GM23338 (cell line): ENCODE measurements around the gene FDXACB1. TPM values are rescaled to one million over a fixed set of nuclear protein-coding genes. Genes with fewer than 3 reads are reported as not detected.

Experiments
- ATAC-seq: fragments of 200-7000 bp; cut with Tn5 transposase; 3 replicates; pipeline ENCODE4 v1.9.1; 2020
- DNase-seq: peaks from one replicate; pipeline ENCODE4 v3.0.0-alpha.2; 2015; ENCODE audit warnings: low spot score
- H2AFZ ChIP-seq: fragments of 200-600 bp; sonication (generic); 2 replicates; pipeline ENCODE4 v1.8.0; 2016; ENCODE audit warnings: antibody characterized with exemption, mild to moderate bottlenecking, moderate library complexity
- H3F3A ChIP-seq: fragments of 200-600 bp; sonication (generic); replicated peaks from 2 replicates; pipeline ENCODE4 v1.8.0; 2017; ENCODE audit warnings: antibody characterized with exemption, mixed run types, low read depth
- H3K27ac ChIP-seq: fragments of 200-600 bp; sonication (generic); 2 replicates; pipeline ENCODE4 v1.6.1; 2016; ENCODE audit warnings: low read depth
- H3K27me3 ChIP-seq: fragments of 200-600 bp; sonication (generic); 2 replicates; pipeline ENCODE4 v1.8.0; 2016; ENCODE audit warnings: mild to moderate bottlenecking, mixed run types, moderate library complexity; ENCODE audit not compliant: insufficient read depth
- H3K36me3 ChIP-seq: fragments of 200-600 bp; sonication (generic); 2 replicates; pipeline ENCODE4 v1.8.0; 2016; ENCODE audit warnings: mild to moderate bottlenecking; ENCODE audit not compliant: insufficient read depth
- H3K4me1 ChIP-seq: fragments of 200-600 bp; sonication (generic); 2 replicates; pipeline ENCODE4 v1.8.0; 2016; ENCODE audit warnings: mild to moderate bottlenecking, moderate library complexity; ENCODE audit not compliant: insufficient read depth
- H3K4me2 ChIP-seq: fragments of 200-600 bp; sonication (generic); 2 replicates; pipeline ENCODE4 v1.7.1; 2017; ENCODE audit warnings: mixed run types
- H3K4me3 ChIP-seq: fragments of 200-600 bp; sonication (generic); 2 replicates; pipeline ENCODE4 v1.6.1; 2016; ENCODE audit warnings: mixed run types
- H3K79me2 ChIP-seq: fragments of 200-600 bp; sonication (generic); replicated peaks from 2 replicates; pipeline ENCODE4 v1.8.0; 2017; ENCODE audit warnings: mild to moderate bottlenecking; ENCODE audit not compliant: insufficient read depth
- H3K9me2 ChIP-seq: fragments of 200-600 bp; sonication (generic); 2 replicates; pipeline ENCODE4 v1.8.0; 2017; ENCODE audit not compliant: insufficient read depth
- H4K20me1 ChIP-seq: fragments of 200-600 bp; sonication (generic); replicated peaks from 2 replicates; pipeline ENCODE4 v1.8.0; 2017; ENCODE audit warnings: mild to moderate bottlenecking; ENCODE audit not compliant: insufficient read depth
- H3K27ac Mint-ChIP-seq: 2 replicates; pipeline ENCODE4 v1.8.0; 2020; ENCODE audit warnings: inconsistent platforms, mild to moderate bottlenecking, moderate library complexity, mixed read lengths
- H3K27me3 Mint-ChIP-seq: 3 replicates; pipeline ENCODE4 v1.8.0; 2022; ENCODE audit warnings: low read depth, mild to moderate bottlenecking, moderate library complexity, mixed read lengths, inconsistent platforms; ENCODE audit not compliant: insufficient read depth, poor library complexity
- H3K36me3 Mint-ChIP-seq: 3 replicates; pipeline ENCODE4 v1.8.0; 2021; ENCODE audit warnings: low read depth, mild to moderate bottlenecking, inconsistent platforms, moderate library complexity, mixed read lengths
- H3K4me1 Mint-ChIP-seq: 3 replicates; pipeline ENCODE4 v1.8.0; 2020; ENCODE audit warnings: mild to moderate bottlenecking, inconsistent platforms, mixed read lengths
- H3K4me3 Mint-ChIP-seq: 3 replicates; pipeline ENCODE4 v1.8.0; 2021; ENCODE audit warnings: moderate library complexity, mild to moderate bottlenecking, inconsistent platforms, mixed read lengths
- H3K9me3 Mint-ChIP-seq: 3 replicates; pipeline ENCODE4 v1.8.0; 2020; ENCODE audit warnings: moderate library complexity, mild to moderate bottlenecking, inconsistent platforms, mixed read lengths
- CREB1 ChIP-seq: fragments of 250-450 bp; sonication (Bioruptor Pico); IDR thresholded peaks from 2 replicates; pipeline ENCODE4 v1.5.0; 2020; ENCODE audit warnings: low read depth, mild to moderate bottlenecking, moderate library complexity
- EZH2 ChIP-seq: fragments of 200-600 bp; sonication (generic); IDR thresholded peaks from one replicate; pipeline ENCODE4 v1.8.0; 2017; ENCODE audit warnings: antibody characterized with exemption, mild to moderate bottlenecking, low read depth; ENCODE audit not compliant: unreplicated experiment
- EZH2phosphoT487 ChIP-seq: fragments of 200-600 bp; sonication (generic); IDR thresholded peaks from one replicate; pipeline ENCODE4 v1.8.1; 2018; ENCODE audit warnings: antibody characterized with exemption; ENCODE audit not compliant: unreplicated experiment
- JUNB ChIP-seq: IDR thresholded peaks from one replicate; pipeline ENCODE4 v1.6.1; 2016; ENCODE audit warnings: antibody characterized with exemption; ENCODE audit not compliant: unreplicated experiment
- NANOG ChIP-seq: IDR thresholded peaks from 2 replicates; pipeline ENCODE4 v1.6.1; 2016; ENCODE audit warnings: antibody characterized with exemption, borderline replicate concordance
- POLR2AphosphoS5 ChIP-seq: IDR thresholded peaks from 2 replicates; pipeline ENCODE4 v1.6.1; 2016; ENCODE audit warnings: antibody characterized with exemption, low read depth
- REST ChIP-seq: IDR thresholded peaks from one replicate; pipeline ENCODE4 v1.6.1; 2018; ENCODE audit warnings: antibody characterized with exemption; ENCODE audit not compliant: unreplicated experiment
- STAT1 ChIP-seq: IDR thresholded peaks from one replicate; pipeline ENCODE4 v1.6.1; 2016; ENCODE audit warnings: antibody characterized with exemption; ENCODE audit not compliant: unreplicated experiment
- ZNF114 ChIP-seq: fragments of 250-450 bp; sonication (Bioruptor Pico); IDR thresholded peaks from 2 replicates; pipeline ENCODE4 v1.5.0; 2020; ENCODE audit warnings: mild to moderate bottlenecking, moderate library complexity
- ZNF331 ChIP-seq: fragments of 250-450 bp; sonication (Bioruptor Pico); IDR thresholded peaks from 2 replicates; pipeline ENCODE4 v1.5.0; 2020; ENCODE audit warnings: low read depth, mild to moderate bottlenecking, moderate library complexity
- polyA plus RNA-seq: library from polyadenylated mRNA; unstranded; fragments of >200 nt; fragmentation: Nextera tagmentation; extraction: Ambion mirVana; gene quantifications from 2 replicates; pipeline ENCODE4 v1.2.1, GENCODE V29; 2016
- total RNA-seq: library from RNA; depleted of rRNA; stranded (reverse); fragments of >200 nt; shearing (Covaris generic); gene quantifications from 2 replicates; pipeline ENCODE4 v1.2.3, GENCODE V29; 2014
- TF ChIP-seq, protein P1 (sequence below): IDR thresholded peaks from 2 replicates; pipeline ENCODE4 v1.6.1; 2016; ENCODE audit warnings: antibody characterized with exemption
- TF ChIP-seq, protein P2 (sequence below), 2 experiments: fragments of 200-600 bp in 1 of 2; sonication (generic) in 1 of 2; conservative IDR thresholded peaks; 2 replicates each; pipeline versions ENCODE4 v1.5.1 to v1.6.1; 2016 to 2017; ENCODE audit warnings: antibody characterized with exemption in 2 of 2, low read depth in 2 of 2, mild to moderate bottlenecking in 2 of 2, moderate library complexity in 1 of 2
- TF ChIP-seq, protein P3 (sequence below): fragments of 250-450 bp; sonication (Bioruptor Pico); IDR thresholded peaks from 2 replicates; pipeline ENCODE4 v1.5.0; 2020; ENCODE audit warnings: mild to moderate bottlenecking, moderate library complexity

FDXACB1 gene
- total and polyA plus RNA-seq, 2 experiments from 2014 or later = 1.6 to 2.4 TPM

GRCh38 chr11:111905411-111905810, 26.4 kb upstream of the FDXACB1 start:
- Mint-ChIP-seq H3K27ac (no peak overlapping the region), H3K27me3 (no peaks in the 10 kb centered on the region), H3K36me3 (no peaks in the 10 kb centered on the region), H3K4me1 (peaks cover 10% of the 10 kb centered on the region; the same call in 2 of the 3 replicates), H3K4me3 (no peak overlapping the region), H3K9me3 (no peaks in the 10 kb centered on the region; the same call in 1 of the 3 replicates)
- H4K20me1 ChIP-seq = no peaks in the 10 kb centered on the region
- H3K79me2 ChIP-seq = no peaks in the 10 kb centered on the region
- ATAC-seq (no peak), DNase-seq (no peak)
- no peaks in the 10 kb centered on the region for H3K36me3 ChIP-seq
- no peak overlapping the region for H2AFZ ChIP-seq
- H3K27me3 ChIP-seq = no peaks in the 10 kb centered on the region
- H3K4me1 ChIP-seq = 0 out of 2 replicates have a peak, but pooled peaks cover 6% of the 10 kb centered on the region
- no peak overlapping the region for H3K27ac ChIP-seq
- no peak overlapping the region for H3K4me2 ChIP-seq
- no peak for TF ChIP-seq STAT1
- TF ChIP-seq JUNB = no peak
- TF ChIP-seq, protein P1, sequence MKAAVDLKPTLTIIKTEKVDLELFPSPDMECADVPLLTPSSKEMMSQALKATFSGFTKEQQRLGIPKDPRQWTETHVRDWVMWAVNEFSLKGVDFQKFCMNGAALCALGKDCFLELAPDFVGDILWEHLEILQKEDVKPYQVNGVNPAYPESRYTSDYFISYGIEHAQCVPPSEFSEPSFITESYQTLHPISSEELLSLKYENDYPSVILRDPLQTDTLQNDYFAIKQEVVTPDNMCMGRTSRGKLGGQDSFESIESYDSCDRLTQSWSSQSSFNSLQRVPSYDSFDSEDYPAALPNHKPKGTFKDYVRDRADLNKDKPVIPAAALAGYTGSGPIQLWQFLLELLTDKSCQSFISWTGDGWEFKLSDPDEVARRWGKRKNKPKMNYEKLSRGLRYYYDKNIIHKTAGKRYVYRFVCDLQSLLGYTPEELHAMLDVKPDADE = no peak
- TF ChIP-seq POLR2AphosphoS5 = no peak
- no peak for TF ChIP-seq EZH2
- no peak for TF ChIP-seq CREB1 (CRISPR knock-in tag)
- TF ChIP-seq ZNF114 (CRISPR knock-in tag) = no peak
- TF ChIP-seq, protein P2, sequence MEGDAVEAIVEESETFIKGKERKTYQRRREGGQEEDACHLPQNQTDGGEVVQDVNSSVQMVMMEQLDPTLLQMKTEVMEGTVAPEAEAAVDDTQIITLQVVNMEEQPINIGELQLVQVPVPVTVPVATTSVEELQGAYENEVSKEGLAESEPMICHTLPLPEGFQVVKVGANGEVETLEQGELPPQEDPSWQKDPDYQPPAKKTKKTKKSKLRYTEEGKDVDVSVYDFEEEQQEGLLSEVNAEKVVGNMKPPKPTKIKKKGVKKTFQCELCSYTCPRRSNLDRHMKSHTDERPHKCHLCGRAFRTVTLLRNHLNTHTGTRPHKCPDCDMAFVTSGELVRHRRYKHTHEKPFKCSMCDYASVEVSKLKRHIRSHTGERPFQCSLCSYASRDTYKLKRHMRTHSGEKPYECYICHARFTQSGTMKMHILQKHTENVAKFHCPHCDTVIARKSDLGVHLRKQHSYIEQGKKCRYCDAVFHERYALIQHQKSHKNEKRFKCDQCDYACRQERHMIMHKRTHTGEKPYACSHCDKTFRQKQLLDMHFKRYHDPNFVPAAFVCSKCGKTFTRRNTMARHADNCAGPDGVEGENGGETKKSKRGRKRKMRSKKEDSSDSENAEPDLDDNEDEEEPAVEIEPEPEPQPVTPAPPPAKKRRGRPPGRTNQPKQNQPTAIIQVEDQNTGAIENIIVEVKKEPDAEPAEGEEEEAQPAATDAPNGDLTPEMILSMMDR (conservative IDR thresholded peaks at IDR 0.05; ENCODE audit: low read depth in 2 of 2) = no peak
- no peak for TF ChIP-seq EZH2phosphoT487
- TF ChIP-seq REST = no peak
- no peak for TF ChIP-seq ZNF331 (CRISPR knock-in tag)
- no peak for TF ChIP-seq NANOG
- TF ChIP-seq, protein P3, sequence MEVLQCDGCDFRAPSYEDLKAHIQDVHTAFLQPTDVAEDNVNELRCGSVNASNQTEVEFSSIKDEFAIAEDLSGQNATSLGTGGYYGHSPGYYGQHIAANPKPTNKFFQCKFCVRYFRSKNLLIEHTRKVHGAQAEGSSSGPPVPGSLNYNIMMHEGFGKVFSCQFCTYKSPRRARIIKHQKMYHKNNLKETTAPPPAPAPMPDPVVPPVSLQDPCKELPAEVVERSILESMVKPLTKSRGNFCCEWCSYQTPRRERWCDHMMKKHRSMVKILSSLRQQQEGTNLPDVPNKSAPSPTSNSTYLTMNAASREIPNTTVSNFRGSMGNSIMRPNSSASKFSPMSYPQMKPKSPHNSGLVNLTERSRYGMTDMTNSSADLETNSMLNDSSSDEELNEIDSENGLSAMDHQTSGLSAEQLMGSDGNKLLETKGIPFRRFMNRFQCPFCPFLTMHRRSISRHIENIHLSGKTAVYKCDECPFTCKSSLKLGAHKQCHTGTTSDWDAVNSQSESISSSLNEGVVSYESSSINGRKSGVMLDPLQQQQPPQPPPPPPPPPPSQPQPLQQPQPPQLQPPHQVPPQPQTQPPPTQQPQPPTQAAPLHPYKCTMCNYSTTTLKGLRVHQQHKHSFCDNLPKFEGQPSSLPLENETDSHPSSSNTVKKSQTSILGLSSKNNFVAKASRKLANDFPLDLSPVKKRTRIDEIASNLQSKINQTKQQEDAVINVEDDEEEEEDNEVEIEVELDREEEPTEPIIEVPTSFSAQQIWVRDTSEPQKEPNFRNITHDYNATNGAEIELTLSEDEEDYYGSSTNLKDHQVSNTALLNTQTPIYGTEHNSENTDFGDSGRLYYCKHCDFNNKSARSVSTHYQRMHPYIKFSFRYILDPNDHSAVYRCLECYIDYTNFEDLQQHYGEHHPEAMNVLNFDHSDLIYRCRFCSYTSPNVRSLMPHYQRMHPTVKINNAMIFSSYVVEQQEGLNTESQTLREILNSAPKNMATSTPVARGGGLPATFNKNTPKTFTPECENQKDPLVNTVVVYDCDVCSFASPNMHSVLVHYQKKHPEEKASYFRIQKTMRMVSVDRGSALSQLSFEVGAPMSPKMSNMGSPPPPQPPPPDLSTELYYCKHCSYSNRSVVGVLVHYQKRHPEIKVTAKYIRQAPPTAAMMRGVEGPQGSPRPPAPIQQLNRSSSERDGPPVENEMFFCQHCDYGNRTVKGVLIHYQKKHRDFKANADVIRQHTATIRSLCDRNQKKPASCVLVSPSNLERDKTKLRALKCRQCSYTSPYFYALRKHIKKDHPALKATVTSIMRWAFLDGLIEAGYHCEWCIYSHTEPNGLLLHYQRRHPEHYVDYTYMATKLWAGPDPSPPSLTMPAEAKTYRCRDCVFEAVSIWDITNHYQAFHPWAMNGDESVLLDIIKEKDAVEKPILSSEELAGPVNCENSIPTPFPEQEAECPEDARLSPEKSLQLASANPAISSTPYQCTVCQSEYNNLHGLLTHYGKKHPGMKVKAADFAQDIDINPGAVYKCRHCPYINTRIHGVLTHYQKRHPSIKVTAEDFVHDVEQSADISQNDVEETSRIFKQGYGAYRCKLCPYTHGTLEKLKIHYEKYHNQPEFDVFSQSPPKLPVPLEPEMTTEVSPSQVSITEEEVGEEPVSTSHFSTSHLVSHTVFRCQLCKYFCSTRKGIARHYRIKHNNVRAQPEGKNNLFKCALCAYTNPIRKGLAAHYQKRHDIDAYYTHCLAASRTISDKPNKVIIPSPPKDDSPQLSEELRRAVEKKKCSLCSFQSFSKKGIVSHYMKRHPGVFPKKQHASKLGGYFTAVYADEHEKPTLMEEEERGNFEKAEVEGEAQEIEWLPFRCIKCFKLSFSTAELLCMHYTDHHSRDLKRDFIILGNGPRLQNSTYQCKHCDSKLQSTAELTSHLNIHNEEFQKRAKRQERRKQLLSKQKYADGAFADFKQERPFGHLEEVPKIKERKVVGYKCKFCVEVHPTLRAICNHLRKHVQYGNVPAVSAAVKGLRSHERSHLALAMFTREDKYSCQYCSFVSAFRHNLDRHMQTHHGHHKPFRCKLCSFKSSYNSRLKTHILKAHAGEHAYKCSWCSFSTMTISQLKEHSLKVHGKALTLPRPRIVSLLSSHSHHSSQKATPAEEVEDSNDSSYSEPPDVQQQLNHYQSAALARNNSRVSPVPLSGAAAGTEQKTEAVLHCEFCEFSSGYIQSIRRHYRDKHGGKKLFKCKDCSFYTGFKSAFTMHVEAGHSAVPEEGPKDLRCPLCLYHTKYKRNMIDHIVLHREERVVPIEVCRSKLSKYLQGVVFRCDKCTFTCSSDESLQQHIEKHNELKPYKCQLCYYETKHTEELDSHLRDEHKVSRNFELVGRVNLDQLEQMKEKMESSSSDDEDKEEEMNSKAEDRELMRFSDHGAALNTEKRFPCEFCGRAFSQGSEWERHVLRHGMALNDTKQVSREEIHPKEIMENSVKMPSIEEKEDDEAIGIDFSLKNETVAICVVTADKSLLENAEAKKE (CRISPR knock-in tag) = no peak
- H3K9me2 ChIP-seq = no peaks in the 10 kb centered on the region
- no peaks in the 10 kb centered on the region for H3F3A ChIP-seq
- no peak overlapping the region for H3K4me3 ChIP-seq
